PC-3 (cell line): Measurements from ENCODE around the gene CDIP1. TPM values are rescaled to one million over a fixed set of nuclear protein-coding genes. Genes with fewer than 3 reads are reported as not detected.

Source experiments
- ATAC-seq: fragments of 200-7000 bp; cut with Tn5 transposase; 2 replicates; pipeline ENCODE4 v1.9.1; 2020; ENCODE audit warnings: mild to moderate bottlenecking, moderate library complexity
- BruUV-seq: library from RNA; stranded (reverse); fragments of 400-500 nt; replicated peaks from 2 replicates; lab custom pipeline; 2021; lab: Mats Ljungman, UMichigan
- CTCF ChIA-PET: fragments of 300-600 bp; sonication (Branson Sonifier 250); formaldehyde crosslinking; loops from one replicate; lab custom pipeline; 2022; ENCODE audit warnings: antibody characterized with exemption; lab: Charles Lee
- POLR2A ChIA-PET: fragments of 300-600 bp; sonication (Branson Sonifier 250); formaldehyde crosslinking; loops from one replicate; lab custom pipeline; 2022; ENCODE audit warnings: antibody characterized with exemption; ENCODE audit not compliant: unreplicated experiment; lab: Charles Lee
- DNase-seq: peaks from one replicate; pipeline ENCODE4 v3.0.0-alpha.2; 2015
- H2AFZ ChIP-seq: fragments of 300-600 bp; sonication (generic); 2 replicates; pipeline ENCODE4 v1.6.0; 2016; ENCODE audit warnings: antibody characterized with exemption, low read length
- H3F3A ChIP-seq: fragments of 300-600 bp; sonication (generic); one replicate; pipeline ENCODE4 v1.6.0; 2017; ENCODE audit warnings: antibody characterized with exemption, low read length, control low read depth, mild to moderate bottlenecking; ENCODE audit not compliant: unreplicated experiment
- H3K27ac ChIP-seq: fragments of 300-600 bp; sonication (generic); 2 replicates; pipeline ENCODE4 v1.5.1; 2016; ENCODE audit warnings: mild to moderate bottlenecking, low read length
- H3K27me3 ChIP-seq: fragments of 300-600 bp; sonication (generic); 2 replicates; pipeline ENCODE4 v1.6.1; 2016; ENCODE audit warnings: low read length, mixed read lengths
- H3K36me3 ChIP-seq: fragments of 300-600 bp; sonication (generic); 2 replicates; pipeline ENCODE4 v1.6.1; 2016; ENCODE audit warnings: low read depth, mixed run types, low read length, mixed read lengths
- H3K4me1 ChIP-seq: fragments of 300-600 bp; sonication (generic); 2 replicates; pipeline ENCODE4 v1.5.1; 2016; ENCODE audit warnings: low read length; ENCODE audit not compliant: insufficient read depth
- H3K4me2 ChIP-seq: fragments of 300-600 bp; sonication (generic); 2 replicates; pipeline ENCODE4 v1.6.0; 2016; ENCODE audit warnings: low read length
- H3K4me3 ChIP-seq: fragments of 300-600 bp; sonication (generic); 2 replicates; pipeline ENCODE4 v1.5.1; 2016; ENCODE audit warnings: mild to moderate bottlenecking, low read length, mixed read lengths
- H3K79me2 ChIP-seq: fragments of 300-600 bp; sonication (generic); 2 replicates; pipeline ENCODE4 v1.6.1; 2017; ENCODE audit warnings: low read length, mixed read lengths
- H3K9ac ChIP-seq: fragments of 300-600 bp; sonication (generic); 2 replicates; pipeline ENCODE4 v1.6.0; 2016; ENCODE audit warnings: mild to moderate bottlenecking, low read length
- H3K9me2 ChIP-seq: fragments of 300-600 bp; sonication (generic); replicated peaks from 2 replicates; pipeline ENCODE4 v1.6.1; 2016; ENCODE audit warnings: mixed run types, low read length, mixed read lengths
- H3K9me3 ChIP-seq: fragments of 300-600 bp; sonication (generic); 2 replicates; pipeline ENCODE4 v1.6.1; 2016; ENCODE audit warnings: low read length, mixed read lengths
- H4K20me1 ChIP-seq: fragments of 300-600 bp; sonication (generic); 2 replicates; pipeline ENCODE4 v1.6.1; 2016; ENCODE audit warnings: low read length, mixed read lengths
- CTCF ChIP-seq: fragments of 300-600 bp; sonication (generic); conservative IDR thresholded peaks from 2 replicates; pipeline ENCODE4 v1.5.1; 2017; ENCODE audit warnings: antibody characterized with exemption, low read depth, mild to moderate bottlenecking, low read length
- EZH2 ChIP-seq: fragments of 300-600 bp; sonication (generic); IDR thresholded peaks from one replicate; pipeline ENCODE4 v1.6.1; 2017; ENCODE audit warnings: antibody characterized with exemption, mild to moderate bottlenecking, low read length; ENCODE audit not compliant: unreplicated experiment
- EZH2phosphoT487 ChIP-seq: fragments of 300-600 bp; sonication (generic); IDR thresholded peaks from 2 replicates; pipeline ENCODE4 v1.6.1; 2018; ENCODE audit warnings: mild to moderate bottlenecking, antibody characterized with exemption, low read length, borderline replicate concordance
- intact Hi-C: fragments of 100-400 bp; cut with micrococcal nuclease; formaldehyde crosslinking; loops from 2 replicates; pipeline ENCODE4 v1.9.0; 2023
- total RNA-seq: library from RNA; depleted of rRNA; stranded (reverse); fragments of >200 nt; gene quantifications from 2 replicates; pipeline ENCODE4 v1.2.3, GENCODE V29; 2014

The CDIP1 gene
- total RNA-seq, 1 experiment from 2014 or later = 8.7 TPM

DNA sequence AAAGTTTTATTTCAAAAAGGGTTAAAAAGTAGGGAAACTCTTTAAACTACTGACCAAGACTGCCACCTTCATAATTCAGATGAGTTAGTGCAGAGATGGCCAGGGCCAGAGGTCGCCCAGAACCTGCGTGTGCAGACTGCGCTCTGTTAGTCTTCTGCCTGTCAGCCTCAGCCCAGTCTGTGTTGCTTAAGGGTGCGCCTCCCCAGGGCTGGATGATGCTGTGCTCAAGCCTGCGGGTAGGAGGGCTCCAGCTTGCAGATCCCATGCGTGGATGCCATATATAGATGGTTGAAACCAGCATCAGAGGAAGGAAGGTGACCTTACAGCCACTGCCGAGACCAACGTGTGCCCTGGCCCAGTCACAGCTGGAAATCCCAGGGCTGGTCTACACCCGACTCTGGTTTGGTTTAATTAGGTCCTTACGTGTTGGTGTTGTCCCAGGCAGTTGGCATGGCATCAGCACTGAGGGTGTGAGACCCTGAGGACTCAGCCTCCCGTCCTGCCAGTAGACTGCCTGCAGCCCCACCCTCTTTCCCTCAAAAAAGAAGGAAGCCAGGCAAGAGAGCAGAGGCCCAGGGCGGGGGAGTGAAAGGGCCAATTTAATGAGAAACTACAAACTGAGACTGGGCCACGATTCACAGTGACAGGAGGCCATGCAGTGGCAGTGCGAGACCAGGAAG, 27.7 kb downstream of the CDIP1 start:
- intact Hi-C loops = no loop called here
- H3K36me3 ChIP-seq = peaks cover 5% of the 10 kb centered on the region; the same call in 1 of the 2 replicates
- no peaks in the 10 kb centered on the region for H3K9me2 ChIP-seq
- no peaks in the 10 kb centered on the region for H3K79me2 ChIP-seq
- no peaks in the 10 kb centered on the region for H3K4me1 ChIP-seq
- H3K27me3 ChIP-seq = no peaks in the 10 kb centered on the region
- H3K4me3 ChIP-seq = no peak overlapping the region
- ATAC-seq (no peak), DNase-seq (no peak)
- H2AFZ ChIP-seq = no peak overlapping the region
- TF ChIP-seq EZH2phosphoT487 = no peak
- H3K4me2 ChIP-seq = no peak overlapping the region
- no peaks in the 10 kb centered on the region for H3K9me3 ChIP-seq
- no peaks in the 10 kb centered on the region for H4K20me1 ChIP-seq
- no peaks in the 10 kb centered on the region for H3F3A ChIP-seq
- BruUV-seq = no TSS peak
- CTCF ChIA-PET = no interaction called here
- no peak overlapping the region for H3K27ac ChIP-seq
- POLR2A ChIA-PET = no interaction called here
- no peak overlapping the region for H3K9ac ChIP-seq

GRCh38 chr16:4510131-4510530, 28.4 kb downstream of the CDIP1 start:
- DNase-seq (no peak), ATAC-seq (no peak)
- no peak overlapping the region for H2AFZ ChIP-seq
- no peak overlapping the region for H3K27ac ChIP-seq
- no peaks in the 10 kb centered on the region for H3K27me3 ChIP-seq
- BruUV-seq = no TSS peak
- no peak overlapping the region for H3K9ac ChIP-seq
- H3K4me3 ChIP-seq = no peak overlapping the region
- no peaks in the 10 kb centered on the region for H4K20me1 ChIP-seq
- no peaks in the 10 kb centered on the region for H3F3A ChIP-seq
- no peaks in the 10 kb centered on the region for H3K79me2 ChIP-seq
- POLR2A ChIA-PET = no interaction called here
- no peaks in the 10 kb centered on the region for H3K9me3 ChIP-seq
- TF ChIP-seq EZH2 (no peak), CTCF (no peak), EZH2phosphoT487 (no peak)
- peaks cover 7% of the 10 kb centered on the region; the same call in 1 of the 2 replicates for H3K36me3 ChIP-seq
- no peaks in the 10 kb centered on the region; the same call in 1 of the 2 replicates for H3K4me1 ChIP-seq
- CTCF ChIA-PET = no interaction called here
- intact Hi-C loops = no loop called here
- H3K4me2 ChIP-seq = no peak overlapping the region
- no peaks in the 10 kb centered on the region for H3K9me2 ChIP-seq

GRCh38 chr16:4509420-4509819, 29.2 kb downstream of the CDIP1 start:
- no peaks in the 10 kb centered on the region for H3F3A ChIP-seq
- ATAC-seq (no peak), DNase-seq (no peak)
- H3K4me1 ChIP-seq = no peaks in the 10 kb centered on the region; the same call in 1 of the 2 replicates
- H3K79me2 ChIP-seq = no peaks in the 10 kb centered on the region
- no peaks in the 10 kb centered on the region for H3K27me3 ChIP-seq
- H4K20me1 ChIP-seq = no peaks in the 10 kb centered on the region
- H3K27ac ChIP-seq = no peak overlapping the region
- H3K4me2 ChIP-seq = no peak overlapping the region
- H3K9me3 ChIP-seq = no peaks in the 10 kb centered on the region
- H3K4me3 ChIP-seq = no peak overlapping the region
- H3K9me2 ChIP-seq = no peaks in the 10 kb centered on the region
- no peak overlapping the region for H2AFZ ChIP-seq
- intact Hi-C loops = no loop called here
- BruUV-seq = no TSS peak
- no peak overlapping the region for H3K9ac ChIP-seq
- H3K36me3 ChIP-seq = peaks cover 7% of the 10 kb centered on the region; the same call in 1 of the 2 replicates
- ChIA-PET POLR2A (no interaction called here), CTCF (interaction anchor here (0.5 kb wide), 1 partner anchor 39 kb away, joined by 3 read pairs; no protein-coding TSS in a partner anchor)
- TF ChIP-seq EZH2phosphoT487 (no peak), CTCF (no peak), EZH2 (no peak)
